Astrocyte (in vitro differentiated cells and primary cell): ENCODE results near the gene JPT2. TPM values are rescaled to one million over a fixed set of nuclear protein-coding genes. Genes with fewer than 3 reads are reported as not detected.

ENCODE experiments used
- DNase-seq: peaks from one replicate; pipeline ENCODE4 v3.0.0-alpha.2; 2010; ENCODE audit warnings: low read depth
- FAIRE-seq: peaks from 2 replicates; lab custom pipeline; 2011; peaks lifted over from hg19 to GRCh38; lab: Jason Lieb, UNC
- H2AFZ ChIP-seq: 2 replicates; pipeline ENCODE4 v1.6.0; 2012; ENCODE audit warnings: low read depth, low read length, inconsistent platforms
- H3K27ac ChIP-seq: 2 replicates; pipeline ENCODE4 v1.5.1; 2011; ENCODE audit warnings: low read depth, low read length, inconsistent platforms
- H3K27me3 ChIP-seq: 2 replicates; pipeline ENCODE4 v1.6.0; 2011; ENCODE audit warnings: low read length, inconsistent platforms; ENCODE audit not compliant: insufficient read depth
- H3K36me3 ChIP-seq: 2 replicates; pipeline ENCODE4 v1.5.1; 2011; ENCODE audit warnings: low read length, inconsistent platforms; ENCODE audit not compliant: insufficient read depth
- H3K4me1 ChIP-seq: 2 replicates; pipeline ENCODE4 v1.5.1; 2011; ENCODE audit warnings: low read length, inconsistent platforms; ENCODE audit not compliant: insufficient read depth
- H3K4me2 ChIP-seq: 2 replicates; pipeline ENCODE4 v1.6.0; 2012; ENCODE audit warnings: low read length, inconsistent platforms
- H3K4me3 ChIP-seq: 2 replicates; pipeline ENCODE4 v1.5.1; 2011; ENCODE audit warnings: low read depth, mild to moderate bottlenecking, low read length, inconsistent platforms; ENCODE audit not compliant: insufficient read depth
- H3K79me2 ChIP-seq: 2 replicates; pipeline ENCODE4 v1.6.0; 2012; ENCODE audit warnings: mild to moderate bottlenecking, low read length, inconsistent platforms; ENCODE audit not compliant: insufficient read depth
- H3K9ac ChIP-seq: 2 replicates; pipeline ENCODE4 v1.6.0; 2012; ENCODE audit warnings: mild to moderate bottlenecking, low read length, inconsistent platforms
- H3K9me3 ChIP-seq: 2 replicates; pipeline ENCODE4 v1.5.1; 2012; ENCODE audit warnings: low read depth, mild to moderate bottlenecking, low read length, inconsistent platforms; ENCODE audit not compliant: insufficient read depth
- H4K20me1 ChIP-seq: 2 replicates; pipeline ENCODE4 v1.6.0; 2012; ENCODE audit warnings: low read length, inconsistent platforms; ENCODE audit not compliant: insufficient read depth
- H3K27ac Mint-ChIP-seq: one replicate; pipeline ENCODE4 v1.8.0; 2021; ENCODE audit warnings: mild to moderate bottlenecking, mixed read lengths; ENCODE audit not compliant: unreplicated experiment
- H3K27me3 Mint-ChIP-seq: one replicate; pipeline ENCODE4 v1.8.0; 2021; ENCODE audit warnings: low read depth, mixed read lengths; ENCODE audit not compliant: unreplicated experiment
- H3K36me3 Mint-ChIP-seq: one replicate; pipeline ENCODE4 v1.8.0; 2021; ENCODE audit warnings: low read depth, mixed read lengths; ENCODE audit not compliant: unreplicated experiment
- H3K4me1 Mint-ChIP-seq: one replicate; pipeline ENCODE4 v1.8.0; 2021; ENCODE audit warnings: low read depth, mixed read lengths; ENCODE audit not compliant: unreplicated experiment
- H3K4me3 Mint-ChIP-seq: one replicate; pipeline ENCODE4 v1.8.0; 2021; ENCODE audit warnings: mild to moderate bottlenecking, moderate library complexity, mixed read lengths; ENCODE audit not compliant: unreplicated experiment
- H3K9me3 Mint-ChIP-seq: one replicate; pipeline ENCODE4 v1.8.0; 2021; ENCODE audit warnings: mild to moderate bottlenecking, mixed read lengths; ENCODE audit not compliant: unreplicated experiment
- CTCF ChIP-seq: IDR thresholded peaks from 2 replicates; pipeline ENCODE4 v1.5.1; 2011; ENCODE audit warnings: low read depth, mild to moderate bottlenecking, inconsistent platforms, low read length, moderate library complexity; ENCODE audit not compliant: insufficient read depth
- EZH2 ChIP-seq: IDR thresholded peaks from 2 replicates; pipeline ENCODE4 v1.6.1; 2012; ENCODE audit warnings: mild to moderate bottlenecking, low read length, inconsistent platforms; ENCODE audit not compliant: insufficient read depth
- total RNA-seq: library from RNA; stranded (reverse); gene quantifications from 2 replicates; pipeline ENCODE4 v1.2.1, GENCODE V29; 2021

JPT2 gene
- total RNA-seq, 1 donor from 2014 or later: 143 TPM

DNA sequence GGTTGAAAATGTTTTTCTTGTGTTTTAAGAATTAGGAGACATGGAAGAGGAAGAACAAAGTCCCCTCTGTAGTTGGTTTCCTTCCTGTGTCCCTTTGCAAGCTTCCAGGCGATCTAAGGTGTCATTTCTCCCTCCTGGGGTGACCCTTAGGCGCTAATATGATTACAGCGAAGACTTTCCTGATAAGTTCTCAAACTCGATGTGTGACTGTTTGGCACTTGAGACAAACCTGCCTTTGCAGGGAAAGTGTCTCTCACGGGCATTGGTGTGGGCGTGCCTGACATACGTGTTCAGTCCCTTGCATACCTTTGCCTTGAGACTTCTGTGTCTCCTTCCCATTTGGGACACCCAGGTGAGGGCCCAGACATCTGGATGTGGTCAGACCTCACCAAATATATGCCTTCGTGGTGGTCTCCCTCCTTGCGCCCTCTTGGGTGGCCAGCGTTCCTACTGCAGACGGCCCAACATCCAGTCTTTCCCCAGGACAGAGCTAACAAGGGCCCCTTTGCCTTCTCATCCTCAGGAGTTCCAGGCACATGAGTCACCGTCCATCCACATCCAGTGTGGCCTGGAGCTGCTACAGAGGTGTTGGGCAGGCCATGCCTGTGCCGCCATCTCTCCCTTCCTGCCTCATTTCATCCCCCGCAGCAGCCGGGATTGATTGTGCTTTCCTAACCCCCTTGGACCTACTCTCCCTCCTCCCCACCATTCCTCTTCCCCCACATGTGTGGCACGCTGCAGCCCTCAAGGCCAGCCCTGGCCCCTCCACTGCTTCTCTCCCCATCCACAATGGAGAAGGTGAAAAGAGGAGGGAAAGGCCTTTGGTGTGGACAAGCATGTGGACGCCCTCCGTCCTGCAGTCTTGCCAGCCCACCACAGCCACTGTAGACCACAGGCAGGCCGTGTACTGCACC, 3.1 kb upstream of the JPT2 start:
- H3K27me3 Mint-ChIP-seq: no peaks in the 10 kb centered on the region
- no peaks in the 10 kb centered on the region for H3K9me3 Mint-ChIP-seq
- H3K27ac Mint-ChIP-seq: peak overlapping the region; percentile 93
- FAIRE-seq: no peak
- peak overlapping the region; percentile 71 for H3K4me3 Mint-ChIP-seq
- Histone ChIP-seq H3K4me3 (no peak overlapping the region), H3K36me3 (peaks cover 11% of the 10 kb centered on the region), H4K20me1 (peaks cover 13% of the 10 kb centered on the region), H2AFZ (peak overlapping the region; percentile 13), H3K4me2 (peak overlapping the region; percentile 67), H3K79me2 (peaks cover 18% of the 10 kb centered on the region), H3K9ac (peak overlapping the region; percentile 22), H3K27me3 (no peaks in the 10 kb centered on the region), H3K9me3 (no peaks in the 10 kb centered on the region), H3K27ac (peak overlapping the region; percentile 63), H3K4me1 (peaks cover 31% of the 10 kb centered on the region)
- peaks cover 20% of the 10 kb centered on the region for H3K4me1 Mint-ChIP-seq
- TF ChIP-seq CTCF (no peak), EZH2 (no peak)
- peak; percentile 80 for DNase-seq
- peaks cover 30% of the 10 kb centered on the region for H3K36me3 Mint-ChIP-seq

DNA sequence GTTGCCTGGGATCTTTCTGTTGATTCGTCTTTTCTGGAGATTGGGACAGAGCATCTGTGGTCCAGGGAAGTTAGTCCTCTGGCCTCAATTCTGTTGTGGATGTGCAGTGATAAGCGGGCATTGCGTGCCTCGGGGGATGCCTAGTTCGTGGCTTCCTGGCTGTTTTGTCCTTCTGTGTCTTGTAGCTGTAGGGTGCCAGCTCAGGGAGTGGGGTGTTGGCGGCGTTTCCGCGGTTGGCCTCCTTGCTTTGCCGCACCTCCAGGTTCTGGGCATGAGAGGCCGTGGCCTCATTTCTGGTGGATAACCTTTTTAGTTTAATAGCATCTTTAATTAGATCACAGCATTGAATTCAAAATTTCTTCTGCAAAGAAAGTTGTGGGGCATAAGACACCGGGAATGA, 1.4 kb upstream of the JPT2 start:
- Mint-ChIP-seq H3K27me3 (no peaks in the 10 kb centered on the region), H3K27ac (peak overlapping the region; percentile 24), H3K4me3 (peak overlapping the region; percentile 74), H3K36me3 (peaks cover 25% of the 10 kb centered on the region), H3K4me1 (peaks cover 33% of the 10 kb centered on the region), H3K9me3 (no peaks in the 10 kb centered on the region)
- Histone ChIP-seq H4K20me1 (peaks cover 28% of the 10 kb centered on the region), H3K27ac (no peak overlapping the region), H3K4me2 (no peak overlapping the region), H3K4me1 (peaks cover 43% of the 10 kb centered on the region), H2AFZ (no peak overlapping the region), H3K36me3 (peaks cover 8% of the 10 kb centered on the region), H3K9me3 (no peaks in the 10 kb centered on the region), H3K9ac (no peak overlapping the region), H3K4me3 (no peak overlapping the region), H3K27me3 (no peaks in the 10 kb centered on the region), H3K79me2 (peaks cover 34% of the 10 kb centered on the region)
- FAIRE-seq: no peak
- TF ChIP-seq EZH2: no peak
- TF ChIP-seq CTCF: no peak
- DNase-seq: no peak

GRCh38 chr16:1677339-1677738, 740 bp upstream of the JPT2 start:
- H3K4me3 Mint-ChIP-seq: peak overlapping the region; percentile 74
- FAIRE-seq (no peak), DNase-seq (no peak)
- H3K36me3 Mint-ChIP-seq: peaks cover 20% of the 10 kb centered on the region
- no peaks in the 10 kb centered on the region for H3K9me3 ChIP-seq
- peaks cover 43% of the 10 kb centered on the region for H3K4me1 ChIP-seq
- no peak overlapping the region for H3K27ac Mint-ChIP-seq
- no peak overlapping the region for H2AFZ ChIP-seq
- no peaks in the 10 kb centered on the region for H3K27me3 ChIP-seq
- H3K4me2 ChIP-seq: peak overlapping the region; percentile 98
- no peaks in the 10 kb centered on the region for H3K27me3 Mint-ChIP-seq
- H3K4me3 ChIP-seq: peak overlapping the region; percentile 45
- H3K27ac ChIP-seq: no peak overlapping the region
- TF ChIP-seq EZH2 (no peak), CTCF (no peak)
- H3K9ac ChIP-seq: no peak overlapping the region
- peaks cover 41% of the 10 kb centered on the region for H3K79me2 ChIP-seq
- no peaks in the 10 kb centered on the region for H3K9me3 Mint-ChIP-seq
- peaks cover 32% of the 10 kb centered on the region for H4K20me1 ChIP-seq
- peaks cover 33% of the 10 kb centered on the region for H3K4me1 Mint-ChIP-seq
- H3K36me3 ChIP-seq: peaks cover 1% of the 10 kb centered on the region
